Muscle of leg (tissue), 11 donors: ENCODE measurements around the gene ARHGAP4. TPM values are rescaled to one million over a fixed set of nuclear protein-coding genes. Genes with fewer than 3 reads are reported as not detected.

Experiments
- DNase-seq: peaks from one replicate; pipeline ENCODE4 v3.0.0; 2013
- H3K27ac ChIP-seq: one replicate; pipeline ENCODE4 v1.5.1; 2013; ENCODE audit warnings: mild to moderate bottlenecking, low read length, control low read depth
- H3K27me3 ChIP-seq: one replicate; pipeline ENCODE4 v1.6.1; 2013; ENCODE audit warnings: low read length; ENCODE audit not compliant: control insufficient read depth, insufficient read depth
- H3K36me3 ChIP-seq: one replicate; pipeline ENCODE4 v1.6.1; 2013; ENCODE audit warnings: low read length; ENCODE audit not compliant: control insufficient read depth, insufficient read depth
- H3K4me1 ChIP-seq: one replicate; pipeline ENCODE4 v1.6.1; 2013; ENCODE audit warnings: low read length; ENCODE audit not compliant: control insufficient read depth, insufficient read depth
- H3K4me3 ChIP-seq: one replicate; pipeline ENCODE4 v1.5.1; 2013; ENCODE audit warnings: low read length, control low read depth
- H3K9me3 ChIP-seq: replicated peaks from 2 replicates; pipeline ENCODE4 v1.6.1; 2013; ENCODE audit warnings: low read depth, low read length; ENCODE audit not compliant: control insufficient read depth
- WGBS: methylation state at CpG from one replicate; pipeline ENCODE4 v1.1.5; 2013; ENCODE audit warnings: missing lambda C conversion rate; ENCODE audit not compliant: insufficient coverage; 5-methylcytosine and 5-hydroxymethylcytosine counted together
- polyA plus RNA-seq, 8 donors: library from polyadenylated mRNA; unstranded; fragments of 120-200 nt; gene quantifications; one replicate each; pipeline versions ENCODE4 v1.2.1 to v1.2.3, GENCODE V29; 2013; ENCODE audit warnings: inconsistent platforms in 1 of 8, low replicate concordance in 1 of 8; ENCODE audit not compliant: insufficient read length in 8 of 8, insufficient read depth in 1 of 8
- total RNA-seq: library from RNA; stranded (reverse); fragments of 120-200 nt; gene quantifications from one replicate; pipeline ENCODE4 v1.2.4, GENCODE V29; 2013

ARHGAP4 gene
- total and polyA plus RNA-seq, 9 donors, result 15.1 to 30.8 (median 20.0) TPM

GRCh38 chrX:153934148-153934761 is 8.2 kb upstream of the ARHGAP4 start:
- WGBS, result 28% methylated on average over 32 of the region's 33 CpGs
- peak overlapping the region; percentile 64 for H3K4me3 ChIP-seq
- peaks cover 33% of the 10 kb centered on the region for H3K36me3 ChIP-seq
- H3K4me1 ChIP-seq, result peaks cover 12% of the 10 kb centered on the region
- H3K27ac ChIP-seq, result no peak overlapping the region
- H3K27me3 ChIP-seq, result peaks cover 29% of the 10 kb centered on the region
- no peak for DNase-seq
- no peaks in the 10 kb centered on the region for H3K9me3 ChIP-seq

GRCh38 chrX:153933748-153934147 is 7.7 kb upstream of the ARHGAP4 start:
- peaks cover 15% of the 10 kb centered on the region for H3K4me1 ChIP-seq
- peaks cover 33% of the 10 kb centered on the region for H3K36me3 ChIP-seq
- no peak for DNase-seq
- H3K9me3 ChIP-seq, result no peaks in the 10 kb centered on the region
- H3K4me3 ChIP-seq, result peak overlapping the region; percentile 64
- peaks cover 26% of the 10 kb centered on the region for H3K27me3 ChIP-seq
- H3K27ac ChIP-seq, result no peak overlapping the region
- 77% methylated on average over 5 of the region's 7 CpGs for WGBS

GRCh38 chrX:153932220-153932915 is 6.3 kb upstream of the ARHGAP4 start:
- no peak overlapping the region for H3K27ac ChIP-seq
- no peak overlapping the region for H3K4me3 ChIP-seq
- no peaks in the 10 kb centered on the region for H3K9me3 ChIP-seq
- peaks cover 19% of the 10 kb centered on the region for H3K27me3 ChIP-seq
- 75% methylated on average over 7 of the region's 13 CpGs for WGBS
- DNase-seq, result no peak
- H3K36me3 ChIP-seq, result peaks cover 33% of the 10 kb centered on the region
- peaks cover 23% of the 10 kb centered on the region for H3K4me1 ChIP-seq

- no peak overlapping the region for H3K27ac ChIP-seq
- peaks cover 29% of the 10 kb centered on the region for H3K4me1 ChIP-seq
- H3K9me3 ChIP-seq, result no peaks in the 10 kb centered on the region
Observed at GRCh38 chrX:153931748-153932147, 5.7 kb upstream of the ARHGAP4 start.

GRCh38 chrX:153931151-153931550 is 5.1 kb upstream of the ARHGAP4 start:
- H3K4me3 ChIP-seq, result no peak overlapping the region
- no peak for DNase-seq
- H3K36me3 ChIP-seq, result peaks cover 33% of the 10 kb centered on the region
- H3K27ac ChIP-seq, result no peak overlapping the region
- 86% methylated on average over 8 of the region's 8 CpGs for WGBS
- H3K9me3 ChIP-seq, result no peaks in the 10 kb centered on the region
- peaks cover 34% of the 10 kb centered on the region for H3K4me1 ChIP-seq
- H3K27me3 ChIP-seq, result peaks cover 22% of the 10 kb centered on the region

More at GRCh38 chrX:153931748-153932147, 5.7 kb upstream of the ARHGAP4 start:
- Histone ChIP-seq H3K4me3 (no peak overlapping the region), H3K27me3 (peaks cover 20% of the 10 kb centered on the region), H3K36me3 (peaks cover 33% of the 10 kb centered on the region)
- 87% methylated on average over 8 of the region's 13 CpGs for WGBS
- no peak for DNase-seq

- Histone ChIP-seq H3K36me3 (peaks cover 33% of the 10 kb centered on the region), H3K27ac (no peak overlapping the region), H3K4me3 (no peak overlapping the region), H3K27me3 (peaks cover 24% of the 10 kb centered on the region), H3K9me3 (no peaks in the 10 kb centered on the region), H3K4me1 (peaks cover 39% of the 10 kb centered on the region)
- no peak for DNase-seq
- WGBS, result 88% methylated on average over 19 of the region's 31 CpGs
Observed at GRCh38 chrX:153930011-153930910, 4.2 kb upstream of the ARHGAP4 start.

GRCh38 chrX:153929576-153929975 is 3.5 kb upstream of the ARHGAP4 start:
- H3K4me3 ChIP-seq, result no peak overlapping the region
- WGBS, result 81% methylated on average over 6 of the region's 10 CpGs

GRCh38 chrX:153928846-153929245 is 2.8 kb upstream of the ARHGAP4 start:
- DNase-seq, result no peak
- peak overlapping the region; percentile 23 for H3K4me3 ChIP-seq
- H3K9me3 ChIP-seq, result no peaks in the 10 kb centered on the region
- peaks cover 32% of the 10 kb centered on the region for H3K27me3 ChIP-seq
- H3K4me1 ChIP-seq, result peaks cover 45% of the 10 kb centered on the region
- H3K27ac ChIP-seq, result peak overlapping the region; percentile 84
- peaks cover 33% of the 10 kb centered on the region for H3K36me3 ChIP-seq
- 74% methylated on average over 2 of the region's 9 CpGs for WGBS

More at GRCh38 chrX:153929576-153929975, 3.5 kb upstream of the ARHGAP4 start:
- no peak for DNase-seq
- Histone ChIP-seq H3K27ac (no peak overlapping the region), H3K36me3 (peaks cover 33% of the 10 kb centered on the region), H3K4me1 (peaks cover 45% of the 10 kb centered on the region), H3K9me3 (no peaks in the 10 kb centered on the region), H3K27me3 (peaks cover 25% of the 10 kb centered on the region)

GRCh38 chrX:153927922-153928760 is 2.1 kb upstream of the ARHGAP4 start:
- Histone ChIP-seq H3K27me3 (peaks cover 36% of the 10 kb centered on the region), H3K9me3 (no peaks in the 10 kb centered on the region), H3K4me3 (peak overlapping the region; percentile 61), H3K36me3 (peaks cover 30% of the 10 kb centered on the region), H3K27ac (peak overlapping the region; percentile 98), H3K4me1 (peaks cover 47% of the 10 kb centered on the region)
- peak; percentile 99 for DNase-seq
- 18% methylated on average over 74 of the region's 76 CpGs for WGBS
